Measurements from ENCODE around the gene DISP1.

- TF ChIP-seq CTCF (IDR thresholded peaks at IDR 0.05) (no peak), POLR2A (IDR thresholded peaks at IDR 0.05) (no peak)
These were observed 27.1 kb upstream of the DISP1 start for GRCh38 chr1:222787729-222788128.

Data from lower leg skin (tissue), 3 donors.